IMR-90 (cell line): ENCODE measurements around the gene GCLC. TPM values are rescaled to one million over a fixed set of nuclear protein-coding genes. Genes with fewer than 3 reads are reported as not detected.
A peak's percentile ranks its signal among the peaks of the same experiment; 100 is the strongest.

Experiments
- ATAC-seq: fragments of 200-7000 bp; cut with Tn5 transposase; 2 replicates; pipeline ENCODE4 v1.9.1; 2020; ENCODE audit warnings: low read depth, mild to moderate bottlenecking, moderate library complexity
- BruUV-seq: library from RNA; stranded (reverse); fragments of 400-500 nt; replicated peaks from 2 replicates; lab custom pipeline; 2021; lab: Mats Ljungman, UMichigan
- CTCF ChIA-PET: fragments of 300-600 bp; formaldehyde crosslinking; extraction: SDS; loops from one replicate; lab custom pipeline; 2021; ENCODE audit warnings: antibody characterized with exemption; lab: Yijun Ruan, JAX
- POLR2A ChIA-PET: fragments of 300-600 bp; sonication (Branson Sonifier 250); formaldehyde crosslinking; loops from one replicate; lab custom pipeline; 2022; ENCODE audit warnings: antibody characterized with exemption; ENCODE audit not compliant: unreplicated experiment; lab: Charles Lee
- DNase-seq: peaks from one replicate; pipeline ENCODE4 v3.0.0; 2013
- H2AFZ ChIP-seq: replicated peaks from 2 replicates; pipeline ENCODE3; 2013; ENCODE audit warnings: low read length, mild to moderate bottlenecking; ENCODE audit not compliant: poor library complexity
- H2AK5ac ChIP-seq: 2 replicates; pipeline ENCODE4 v1.6.1; 2013; ENCODE audit warnings: low read depth, low read length, inconsistent platforms
- H2AK9ac ChIP-seq: replicated peaks from 2 replicates; pipeline ENCODE3; 2013; ENCODE audit warnings: mild to moderate bottlenecking, low read depth, low read length, moderate library complexity; ENCODE audit not compliant: poor library complexity
- H2BK120ac ChIP-seq: 2 replicates; pipeline ENCODE4 v1.6.1; 2013; ENCODE audit warnings: low read depth, low read length, inconsistent platforms
- H2BK15ac ChIP-seq: 3 replicates; pipeline ENCODE4 v1.6.1; 2013; ENCODE audit warnings: low read depth, low read length, inconsistent platforms
- H2BK20ac ChIP-seq: 2 replicates; pipeline ENCODE4 v1.6.1; 2013; ENCODE audit warnings: low read depth, mild to moderate bottlenecking, inconsistent platforms, low read length, moderate library complexity
- H2BK5ac ChIP-seq: 2 replicates; pipeline ENCODE4 v1.6.1; 2013; ENCODE audit warnings: mild to moderate bottlenecking, low read depth, low read length, inconsistent platforms; ENCODE audit not compliant: poor library complexity, severe bottlenecking
- H3K14ac ChIP-seq: replicated peaks from 2 replicates; pipeline ENCODE4 v1.6.1; 2013; ENCODE audit warnings: low read depth, low read length, inconsistent platforms
- H3K18ac ChIP-seq: 2 replicates; pipeline ENCODE4 v1.6.1; 2013; ENCODE audit warnings: low read depth, low read length, control low read depth
- H3K23ac ChIP-seq: 2 replicates; pipeline ENCODE4 v1.6.1; 2013; ENCODE audit warnings: low read depth, low read length, inconsistent platforms
- H3K27ac ChIP-seq: 2 replicates; pipeline ENCODE4 v1.5.1; 2013; ENCODE audit warnings: mild to moderate bottlenecking, control low read depth, low read length; ENCODE audit not compliant: insufficient read depth
- H3K27me3 ChIP-seq: 2 replicates; pipeline ENCODE4 v1.6.1; 2013; ENCODE audit warnings: low read length; ENCODE audit not compliant: control insufficient read depth, insufficient read depth
- H3K36me3 ChIP-seq: 2 replicates; pipeline ENCODE4 v1.6.1; 2013; ENCODE audit warnings: low read length, mixed read lengths; ENCODE audit not compliant: control insufficient read depth, insufficient read depth
- H3K4ac ChIP-seq: 2 replicates; pipeline ENCODE4 v1.6.1; 2013; ENCODE audit warnings: low read depth, low read length, inconsistent platforms
- H3K4me1 ChIP-seq: 2 replicates; pipeline ENCODE4 v1.6.1; 2013; ENCODE audit warnings: low read length, mixed read lengths; ENCODE audit not compliant: control insufficient read depth, insufficient read depth
- H3K4me2 ChIP-seq: 2 replicates; pipeline ENCODE4 v1.6.1; 2013; ENCODE audit warnings: low read depth, mild to moderate bottlenecking, control low read depth, low read length, moderate library complexity
- H3K4me3 ChIP-seq: 2 replicates; pipeline ENCODE4 v1.5.1; 2013; ENCODE audit warnings: low read depth, mild to moderate bottlenecking, control low read depth, low read length, moderate library complexity; ENCODE audit not compliant: insufficient read depth
- H3K56ac ChIP-seq: 2 replicates; pipeline ENCODE4 v1.6.1; 2013; ENCODE audit warnings: low read length, inconsistent platforms; ENCODE audit not compliant: insufficient read depth; ENCODE audit errors: extremely low read depth
- H3K79me1 ChIP-seq, 2 experiments: 2 replicates each; pipeline ENCODE4 v1.6.1; 2013; ENCODE audit warnings: low read length in 2 of 2, inconsistent platforms in 1 of 2, low read depth in 1 of 2
- H3K9ac ChIP-seq: 2 replicates; pipeline ENCODE4 v1.6.1; 2013; ENCODE audit warnings: low read depth, low read length, control low read depth
- H3K9me1 ChIP-seq: 2 replicates; pipeline ENCODE4 v1.6.1; 2013; ENCODE audit warnings: low read length, inconsistent platforms; ENCODE audit not compliant: insufficient read depth
- H3K9me3 ChIP-seq: 2 replicates; pipeline ENCODE4 v1.6.1; 2013; ENCODE audit warnings: low read length; ENCODE audit not compliant: control insufficient read depth, insufficient read depth
- H4K20me1 ChIP-seq: 2 replicates; pipeline ENCODE4 v1.6.1; 2013; ENCODE audit warnings: low read length, inconsistent platforms; ENCODE audit not compliant: insufficient read depth
- H4K5ac ChIP-seq: 2 replicates; pipeline ENCODE4 v1.6.1; 2013; ENCODE audit warnings: mild to moderate bottlenecking, low read depth, low read length, control low read depth
- H4K8ac ChIP-seq, 2 experiments: 2 replicates each; pipeline ENCODE4 v1.6.1; 2013; ENCODE audit warnings: low read depth in 2 of 2, low read length in 2 of 2, control low read depth in 1 of 2, inconsistent platforms in 1 of 2
- H4K91ac ChIP-seq: 2 replicates; pipeline ENCODE4 v1.6.1; 2013; ENCODE audit warnings: low read depth, low read length, inconsistent platforms; ENCODE audit not compliant: insufficient read depth
- CEBPB ChIP-seq: IDR thresholded peaks from 2 replicates; pipeline ENCODE4 v1.6.1; 2012; ENCODE audit warnings: low read depth, low read length, improper control_type of control experiment
- CHD1 ChIP-seq: IDR thresholded peaks from 2 replicates; pipeline ENCODE4 v1.6.1; 2012; ENCODE audit warnings: low read depth, low read length, improper control_type of control experiment
- FOS ChIP-seq: fragments of 150-350 bp; IDR thresholded peaks from 2 replicates; pipeline ENCODE4 v1.6.1; 2016; ENCODE audit warnings: low read depth, low read length
- MAFK ChIP-seq: IDR thresholded peaks from 2 replicates; pipeline ENCODE4 v1.6.1; 2012; ENCODE audit warnings: low read depth, low read length, improper control_type of control experiment
- MAZ ChIP-seq: IDR thresholded peaks from 2 replicates; pipeline ENCODE4 v1.6.1; 2012; ENCODE audit warnings: low read depth, mild to moderate bottlenecking, low read length, improper control_type of control experiment, moderate library complexity, borderline replicate concordance
- MXI1 ChIP-seq: IDR thresholded peaks from 2 replicates; pipeline ENCODE4 v1.6.1; 2012; ENCODE audit warnings: low read depth, mild to moderate bottlenecking, low read length, moderate library complexity, borderline replicate concordance
- POLR2A ChIP-seq: IDR thresholded peaks from 2 replicates; pipeline ENCODE4 v1.6.1; 2012; ENCODE audit warnings: mild to moderate bottlenecking, low read depth, low read length
- RAD21 ChIP-seq: IDR thresholded peaks from 2 replicates; pipeline ENCODE4 v1.6.1; 2012; ENCODE audit warnings: low read length, improper control_type of control experiment
- RCOR1 ChIP-seq: IDR thresholded peaks from 2 replicates; pipeline ENCODE4 v1.6.1; 2012; ENCODE audit warnings: mild to moderate bottlenecking, low read length, improper control_type of control experiment; ENCODE audit not compliant: insufficient replicate concordance
- WGBS, 2 experiments: methylation state at CpG; one replicate each; pipeline versions ENCODE4 v1.1.5 to v1.1.7; 2013; ENCODE audit warnings: missing lambda C conversion rate in 2 of 2; ENCODE audit not compliant: insufficient read length in 1 of 2; ENCODE audit errors: extremely low coverage in 2 of 2; 5-methylcytosine and 5-hydroxymethylcytosine counted together
- dilution Hi-C: fragments of 300-500 bp; cut with HindIII; formaldehyde crosslinking; loops from one replicate; pipeline ENCODE4 v1.14.3; 2018; ENCODE audit warnings: low sequenced_read_pairs; ENCODE audit not compliant: unreplicated experiment
- in situ Hi-C: fragments of 300-500 bp; cut with MboI; formaldehyde crosslinking; loops from 3 replicates; pipeline ENCODE4 v1.14.3; 2019; ENCODE audit warnings: low sequenced_read_pairs, inconsistent platforms, mixed read lengths
- intact Hi-C: fragments of 100-400 bp; cut with micrococcal nuclease; formaldehyde crosslinking; loops from 2 replicates; pipeline ENCODE4 v1.10.0; 2022
- polyA plus RNA-seq, 3 experiments: library from polyadenylated mRNA; depleted of rRNA; stranded (reverse); fragments of >200 nt; gene quantifications; 2 replicates each; pipeline ENCODE4 v1.2.3, GENCODE V29; 2012; ENCODE audit warnings: low replicate concordance in 1 of 3
- total RNA-seq: library from RNA; depleted of rRNA; stranded (reverse); fragments of >200 nt; gene quantifications from 2 replicates; pipeline ENCODE4 v1.2.3, GENCODE V29; 2012
- TF ChIP-seq, protein P1 (sequence below): fragments of 150-350 bp; IDR thresholded peaks from 2 replicates; pipeline ENCODE4 v1.6.1; 2017; ENCODE audit warnings: mild to moderate bottlenecking, antibody characterized with exemption, low read length, low read depth
- TF ChIP-seq, protein P2 (sequence below): fragments of 150-350 bp; IDR thresholded peaks from 2 replicates; pipeline ENCODE4 v1.6.1; 2016; ENCODE audit warnings: low read depth, mild to moderate bottlenecking, low read length, moderate library complexity, borderline replicate concordance

GCLC gene
- total and polyA plus RNA-seq, 2 of the 4 experiments (the other 2 are of a cell fraction): 14.2 to 24.2 TPM

DNA sequence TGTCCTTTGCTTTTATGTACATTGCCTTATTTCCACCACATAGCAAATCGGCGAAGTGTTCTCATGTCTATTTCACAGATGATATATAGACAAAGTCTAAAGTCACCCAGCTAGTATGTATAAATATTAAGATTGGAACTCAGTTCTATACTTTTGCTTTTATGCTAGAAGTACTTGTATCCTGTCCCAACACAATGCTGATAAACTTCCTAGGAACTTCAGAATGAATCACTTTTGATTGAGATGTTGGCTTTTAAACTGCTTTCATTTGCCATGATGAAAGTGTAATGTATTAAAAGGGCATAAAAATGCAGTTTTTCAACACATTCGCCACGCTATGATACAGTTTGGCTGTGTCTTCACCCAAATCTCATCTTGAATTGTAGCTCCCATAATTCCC lies 50.8 kb downstream of the GCLC start:
- no peak overlapping the region; the same call in 1 of the 2 replicates for H3K4me3 ChIP-seq
- peaks cover 5% of the 10 kb centered on the region for H3K36me3 ChIP-seq
- H3K4me2 ChIP-seq: peak overlapping the region; percentile 91; the same call in 1 of the 2 replicates
- H3K18ac ChIP-seq: peak overlapping the region; percentile 82; the same call in 1 of the 2 replicates
- 0 out of 2 replicates have a peak overlapping the region, but pooled peaks have one; percentile 37 for H2AK5ac ChIP-seq
- peak overlapping the region; percentile 64; the same call in 1 of the 2 replicates for H4K5ac ChIP-seq
- H2AK9ac ChIP-seq: no peak overlapping the region
- peak overlapping the region; percentile 63; the same call in 1 of the 2 replicates for H3K27ac ChIP-seq
- intact Hi-C loops: no loop called here
- dilution Hi-C loops: no loop called here
- BruUV-seq: no TSS peak
- ChIA-PET POLR2A (no interaction called here), CTCF (interaction anchor here (0.6 to 2.7 kb wide), 15 partner anchors 10 to 462 kb away, joined by 3 to 24 read pairs (median 6); no protein-coding TSS in a partner anchor)
- no peak overlapping the region for H2AFZ ChIP-seq
- H3K23ac ChIP-seq: peak overlapping the region; percentile 64
- H3K27me3 ChIP-seq: no peaks in the 10 kb centered on the region
- peaks cover 0 to 1% of the 10 kb centered on the region in 2 experiments; a peak in 1 of 4 replicates for H3K79me1 ChIP-seq
- H2BK120ac ChIP-seq: peak overlapping the region; percentile 90
- no peak overlapping the region; the same call in 1 of the 2 replicates for H3K56ac ChIP-seq
- H3K9me1 ChIP-seq: peaks cover 12% of the 10 kb centered on the region
- H2BK15ac ChIP-seq: peak overlapping the region; percentile 61; the same call in 2 of the 3 replicates
- TF ChIP-seq POLR2A (no peak), MAFK (no peak), CEBPB (no peak), MAZ (no peak), MXI1 (no peak), RAD21 (no peak), FOS (no peak), CHD1 (no peak), RCOR1 (no peak)
- TF ChIP-seq, protein P1, sequence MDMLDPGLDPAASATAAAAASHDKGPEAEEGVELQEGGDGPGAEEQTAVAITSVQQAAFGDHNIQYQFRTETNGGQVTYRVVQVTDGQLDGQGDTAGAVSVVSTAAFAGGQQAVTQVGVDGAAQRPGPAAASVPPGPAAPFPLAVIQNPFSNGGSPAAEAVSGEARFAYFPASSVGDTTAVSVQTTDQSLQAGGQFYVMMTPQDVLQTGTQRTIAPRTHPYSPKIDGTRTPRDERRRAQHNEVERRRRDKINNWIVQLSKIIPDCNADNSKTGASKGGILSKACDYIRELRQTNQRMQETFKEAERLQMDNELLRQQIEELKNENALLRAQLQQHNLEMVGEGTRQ: no peak
- TF ChIP-seq, protein P2, sequence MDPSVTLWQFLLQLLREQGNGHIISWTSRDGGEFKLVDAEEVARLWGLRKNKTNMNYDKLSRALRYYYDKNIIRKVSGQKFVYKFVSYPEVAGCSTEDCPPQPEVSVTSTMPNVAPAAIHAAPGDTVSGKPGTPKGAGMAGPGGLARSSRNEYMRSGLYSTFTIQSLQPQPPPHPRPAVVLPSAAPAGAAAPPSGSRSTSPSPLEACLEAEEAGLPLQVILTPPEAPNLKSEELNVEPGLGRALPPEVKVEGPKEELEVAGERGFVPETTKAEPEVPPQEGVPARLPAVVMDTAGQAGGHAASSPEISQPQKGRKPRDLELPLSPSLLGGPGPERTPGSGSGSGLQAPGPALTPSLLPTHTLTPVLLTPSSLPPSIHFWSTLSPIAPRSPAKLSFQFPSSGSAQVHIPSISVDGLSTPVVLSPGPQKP: no peak
- no peak overlapping the region for H3K9ac ChIP-seq
- peak overlapping the region; percentile 85; the same call in 1 of the 2 replicates for H3K4ac ChIP-seq
- WGBS, 2 experiments: no CpG with 5 or more reads among the region's 4 CpGs
- peak overlapping the region; percentile 29; the same call in 1 of the 2 replicates for H3K14ac ChIP-seq
- no peaks in the 10 kb centered on the region; the same call in 1 of the 2 replicates for H4K20me1 ChIP-seq
- peak overlapping the region in 1 of 2 experiments; percentile 66; a peak in 1 of 4 replicates for H4K8ac ChIP-seq
- H2BK20ac ChIP-seq: peak overlapping the region; percentile 87
- DNase-seq (peak; percentile 65), ATAC-seq (peak; percentile 16)
- in situ Hi-C loops: loop anchor here (5.0 kb wide), 1 partner anchor 463 kb away; no protein-coding TSS in a partner anchor
- H4K91ac ChIP-seq: peak overlapping the region; percentile 71
- peaks cover 20% of the 10 kb centered on the region for H3K4me1 ChIP-seq
- no peaks in the 10 kb centered on the region for H3K9me3 ChIP-seq
- H2BK5ac ChIP-seq: peak overlapping the region; percentile 93
